ENCODE results near the gene OR4F15.

The OR4F15 gene

GRCh38 chr15:101804941-101805340, 7.1 kb upstream of the OR4F15 start:
- CTCF ChIA-PET = no interaction called here
- TF ChIP-seq CTCF (IDR thresholded peaks at IDR 0.05; ENCODE audit: insufficient read depth, low read length, missing control alignments) = no peak
- POLR2A ChIA-PET = no interaction called here
- H3K4me3 ChIP-seq (ENCODE audit: low read depth, low read length) = no peak overlapping the region
- DNase-seq (ENCODE audit: low read depth, low spot score) = no peak

DNA sequence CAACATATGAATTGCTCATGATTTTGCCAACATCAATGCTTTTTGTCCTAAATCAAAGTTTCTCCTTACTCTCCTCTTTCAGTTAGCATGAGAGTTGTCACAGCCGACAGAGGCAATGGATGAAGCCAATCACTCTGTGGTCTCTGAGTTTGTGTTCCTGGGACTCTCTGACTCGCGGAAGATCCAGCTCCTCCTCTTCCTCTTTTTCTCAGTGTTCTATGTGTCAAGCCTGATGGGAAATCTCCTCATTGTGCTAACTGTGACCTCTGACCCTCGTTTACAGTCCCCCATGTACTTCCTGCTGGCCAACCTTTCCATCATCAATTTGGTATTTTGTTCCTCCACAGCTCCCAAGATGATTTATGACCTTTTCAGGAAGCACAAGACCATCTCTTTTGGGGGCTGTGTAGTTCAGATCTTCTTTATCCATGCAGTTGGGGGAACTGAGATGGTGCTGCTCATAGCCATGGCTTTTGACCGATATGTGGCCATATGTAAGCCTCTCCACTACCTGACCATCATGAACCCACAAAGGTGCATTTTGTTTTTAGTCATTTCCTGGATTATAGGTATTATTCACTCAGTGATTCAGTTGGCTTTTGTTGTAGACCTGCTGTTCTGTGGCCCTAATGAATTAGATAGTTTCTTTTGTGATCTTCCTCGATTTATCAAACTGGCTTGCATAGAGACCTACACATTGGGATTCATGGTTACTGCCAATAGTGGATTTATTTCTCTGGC, 6.2 kb upstream of the OR4F15 start:
- DNase-seq (ENCODE audit: low read depth, low spot score) = no peak
- ChIA-PET POLR2A (no interaction called here), CTCF (no interaction called here)
- H3K4me3 ChIP-seq (ENCODE audit: low read depth, low read length) = no peak overlapping the region
- TF ChIP-seq CTCF (IDR thresholded peaks at IDR 0.05; ENCODE audit: insufficient read depth, low read length, missing control alignments) = no peak

- ChIA-PET CTCF (interaction anchor here (1.3 to 1.4 kb wide), 2 partner anchors 8 to 10 kb away, joined by 3 read pairs; no protein-coding TSS in a partner anchor), POLR2A (interaction anchor here (0.8 kb wide), 1 partner anchor 10 kb away, joined by 3 read pairs; no protein-coding TSS in a partner anchor)
Observed at GRCh38 chr15:101807345-101807945, 4.6 kb upstream of the OR4F15 start.

DNA sequence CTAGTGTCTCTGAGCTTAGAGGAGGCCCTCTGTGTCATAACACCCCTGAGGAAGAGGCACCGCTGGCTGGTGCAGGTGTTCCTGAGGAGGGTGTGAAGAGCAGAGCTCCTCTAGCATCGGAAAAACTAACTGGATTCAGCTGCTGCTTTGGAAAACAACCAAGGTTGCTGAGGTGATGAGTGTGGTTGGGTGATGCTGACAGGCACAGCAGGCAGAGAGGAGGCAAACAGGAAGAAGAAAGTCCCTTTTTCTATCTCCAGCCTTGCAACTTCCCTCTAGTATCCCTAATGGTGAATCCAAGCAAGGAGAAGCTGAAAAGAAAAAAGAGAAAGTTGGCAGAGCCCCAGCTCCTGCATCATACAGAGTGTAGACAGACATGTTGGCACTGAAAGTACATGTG, 3.8 kb upstream of the OR4F15 start:
- no peak overlapping the region for H3K4me3 ChIP-seq (ENCODE audit: low read depth, low read length)
- ChIA-PET POLR2A (no interaction called here), CTCF (interaction anchor here (1.3 to 1.4 kb wide), 2 partner anchors 9 to 11 kb away, joined by 3 read pairs; no protein-coding TSS in a partner anchor)
- no peak for TF ChIP-seq CTCF (IDR thresholded peaks at IDR 0.05; ENCODE audit: insufficient read depth, low read length, missing control alignments)
- DNase-seq (ENCODE audit: low read depth, low spot score) = no peak

More at GRCh38 chr15:101807345-101807945, 4.6 kb upstream of the OR4F15 start:
- peak; percentile 28 for DNase-seq (ENCODE audit: low read depth, low spot score)
- no peak overlapping the region for H3K4me3 ChIP-seq (ENCODE audit: low read depth, low read length)
- TF ChIP-seq CTCF (IDR thresholded peaks at IDR 0.05; ENCODE audit: insufficient read depth, low read length, missing control alignments) = no peak

DNA sequence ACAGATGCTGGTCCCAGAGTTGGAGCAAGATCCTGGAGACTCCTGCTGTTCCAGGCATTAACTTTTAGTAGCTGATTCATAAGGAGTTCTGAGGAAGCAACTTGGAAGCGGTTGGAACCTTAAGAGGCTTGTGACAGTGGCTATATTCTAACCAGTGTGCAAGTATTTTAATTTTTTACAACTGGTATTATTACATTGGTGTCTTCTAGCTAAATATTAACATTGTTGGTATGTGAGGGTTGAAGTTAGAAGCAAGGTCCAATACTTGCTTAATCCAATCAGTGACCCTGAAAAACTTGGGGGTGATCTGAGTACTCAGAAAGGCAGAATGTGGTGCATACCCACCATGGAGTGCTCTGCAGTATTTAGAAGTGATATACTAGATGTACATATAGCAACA, 1.5 kb upstream of the OR4F15 start:
- POLR2A ChIA-PET = no interaction called here

More for the DNA sequence above, 1.5 kb upstream of the OR4F15 start:
- TF ChIP-seq CTCF (IDR thresholded peaks at IDR 0.05; ENCODE audit: insufficient read depth, low read length, missing control alignments) = no peak
- H3K4me3 ChIP-seq (ENCODE audit: low read depth, low read length) = no peak overlapping the region
- DNase-seq (ENCODE audit: low read depth, low spot score) = no peak
- CTCF ChIA-PET = no interaction called here

All from AG04449 (cell line).